ENCODE results near the gene PIK3C2B. TPM values are rescaled to one million over a fixed set of nuclear protein-coding genes. Genes with fewer than 3 reads are reported as not detected.
A peak's percentile ranks its signal among the peaks of the same experiment; 100 is the strongest.
"Not testable (repeated sequence)": the region's sequence is repeated elsewhere in the genome, so short reads cannot be mapped to it uniquely, and the experiment has no call there.

The PIK3C2B gene
- total RNA-seq, 5 donors from 2014 or later (not counting 1 experiment from before 2014, with no cell fraction given), result 33.4 to 44.1 (median 36.0) TPM

DNA sequence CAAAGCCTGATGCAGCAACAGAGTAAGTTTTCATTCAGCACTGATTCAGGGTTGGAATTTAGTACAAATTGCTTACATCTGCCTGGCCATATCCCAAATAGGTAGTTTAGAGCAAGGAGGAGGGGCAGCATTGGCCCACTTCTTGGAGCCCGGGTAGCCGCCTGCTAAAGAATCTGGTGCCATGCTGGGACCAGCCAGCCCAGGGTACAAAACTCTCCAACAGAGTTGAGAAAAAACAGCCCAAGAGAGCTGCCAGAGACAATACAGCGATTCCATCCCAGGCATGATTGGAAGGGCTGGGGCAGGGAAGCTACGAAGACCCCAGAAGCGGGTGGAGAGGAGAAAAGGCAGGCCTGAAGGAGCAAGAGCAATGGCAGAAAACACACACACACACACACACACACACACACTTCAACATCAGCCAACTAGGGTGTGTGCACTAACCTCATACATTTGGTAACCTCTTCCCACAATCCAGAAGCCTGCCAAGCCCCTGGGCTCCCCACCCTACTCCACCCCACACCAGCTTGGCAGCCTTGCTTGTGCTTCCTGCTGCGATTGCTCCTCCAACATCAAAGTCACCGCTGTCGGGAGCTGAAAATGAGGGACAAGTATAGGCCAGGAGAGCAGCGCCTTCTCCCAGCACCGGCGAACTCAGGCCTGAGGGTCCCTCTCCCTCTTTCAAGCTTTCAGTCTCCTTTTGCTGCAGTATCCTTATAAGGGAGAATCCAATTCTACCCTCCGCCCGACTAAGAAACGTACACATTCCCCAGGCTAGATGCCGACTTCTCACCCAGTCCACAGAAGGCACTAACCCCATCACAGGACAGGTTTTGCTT, 1.2 kb downstream of the PIK3C2B start:
- H3K27me3 Mint-ChIP-seq, result no peaks in the 10 kb centered on the region
- H3K9me3 Mint-ChIP-seq, result no peaks in the 10 kb centered on the region
- CTCF ChIA-PET, result interaction anchor here (0.6 to 3.0 kb wide), 19 partner anchors 8 to 79 kb away, joined by 3 to 23 read pairs (median 4); no protein-coding TSS in a partner anchor
- DNase-seq (peak in 5 of 35 experiments; percentile 6 to 23 (median 13)), ATAC-seq (replicated peaks in 1 of 4) (peak in 1 of 4 experiments; percentile 2)
- Histone ChIP-seq H3K9me3 (no peaks in the 10 kb centered on the region), H3K4me3 (ENCODE audit: control insufficient read depth in 1 of 2, extremely low read depth in 1 of 2, low read length in 1 of 2) (peak overlapping the region; percentile 78 to 92), H3K27me3 (replicated peaks in 1 of 2; ENCODE audit: control insufficient read depth in 2 of 2, extremely low read depth in 1 of 2, insufficient read depth in 2 of 2, low read length in 1 of 2) (no peaks in the 10 kb centered on the region), H3K4me1 (ENCODE audit: control insufficient read depth in 1 of 2, extremely low read depth in 1 of 2, insufficient read depth in 2 of 2, low read length in 2 of 2) (peaks cover 31 to 37% of the 10 kb centered on the region in 2 experiments), H3K27ac (ENCODE audit: low read length) (peak overlapping the region; percentile 74), H3K36me3 (ENCODE audit: control insufficient read depth in 2 of 2, extremely low read depth in 1 of 2, insufficient read depth in 1 of 2, low read length in 1 of 2) (peaks cover 0 to 10% of the 10 kb centered on the region in 2 donors)
- POLR2A ChIA-PET, result interaction anchor here (0.5 to 2.0 kb wide), 5 partner anchors 10 to 95 kb away, joined by 3 to 5 read pairs (median 4); partner anchors contain the start of gene MDM4 (in 1 of the 2)
- 34% methylated on average over 8 of the region's 15 CpGs for WGBS (ENCODE audit: insufficient coverage)
- H3K36me3 Mint-ChIP-seq, result peaks cover 16% of the 10 kb centered on the region
- peak overlapping the region; percentile 94 to 96 for H3K27ac Mint-ChIP-seq
- peaks cover 56 to 75% (median 72%) of the 10 kb centered on the region in 3 donors for H3K4me1 Mint-ChIP-seq
- peak overlapping the region; percentile 89 to 95 (median 91) for H3K4me3 Mint-ChIP-seq

DNA sequence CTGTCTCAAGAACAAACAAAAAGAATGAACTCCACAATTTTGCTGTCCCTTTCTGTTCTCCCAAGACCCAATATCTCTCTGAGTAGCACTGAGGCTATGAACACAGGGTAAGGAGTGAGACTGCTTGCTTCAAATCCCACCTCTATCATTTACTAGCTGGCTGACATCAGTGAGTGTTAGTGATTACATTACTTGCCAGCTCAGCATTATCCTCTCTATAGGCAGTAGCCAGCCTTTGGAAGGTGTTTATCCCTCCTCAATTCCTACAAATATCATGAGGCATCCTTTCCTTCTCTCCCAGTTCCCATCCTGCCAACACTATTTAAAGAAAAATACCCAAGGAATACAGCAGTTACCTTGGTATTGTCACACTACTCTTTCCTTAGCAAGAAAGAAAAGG, 3.0 kb downstream of the PIK3C2B start:
- Mint-ChIP-seq H3K4me3 (peak overlapping the region in 2 of 3 donors; percentile 89 to 95), H3K4me1 (peaks cover 65 to 71% (median 66%) of the 10 kb centered on the region in 3 donors), H3K27me3 (no peaks in the 10 kb centered on the region), H3K27ac (peak overlapping the region; percentile 94 to 96), H3K9me3 (no peaks in the 10 kb centered on the region), H3K36me3 (peaks cover 20% of the 10 kb centered on the region)
- CTCF ChIA-PET, result interaction anchor here (1.2 to 1.3 kb wide), 3 partner anchors 12 to 61 kb away, joined by 3 to 5 read pairs (median 4); no protein-coding TSS in a partner anchor
- Histone ChIP-seq H3K4me1 (ENCODE audit: control insufficient read depth in 1 of 2, extremely low read depth in 1 of 2, insufficient read depth in 2 of 2, low read length in 2 of 2) (peaks cover 30 to 35% of the 10 kb centered on the region in 2 experiments), H3K36me3 (ENCODE audit: control insufficient read depth in 2 of 2, extremely low read depth in 1 of 2, insufficient read depth in 1 of 2, low read length in 1 of 2) (peaks cover 0 to 10% of the 10 kb centered on the region in 2 donors), H3K27me3 (replicated peaks in 1 of 2; ENCODE audit: control insufficient read depth in 2 of 2, extremely low read depth in 1 of 2, insufficient read depth in 2 of 2, low read length in 1 of 2) (no peaks in the 10 kb centered on the region), H3K9me3 (no peaks in the 10 kb centered on the region), H3K27ac (ENCODE audit: low read length) (no peak overlapping the region), H3K4me3 (ENCODE audit: control insufficient read depth in 1 of 2, extremely low read depth in 1 of 2, low read length in 1 of 2) (no peak overlapping the region)
- DNase-seq (no peak), ATAC-seq (replicated peaks in 1 of 4) (no peak)
- POLR2A ChIA-PET, result interaction anchor here in 1 of 2 donors (0.6 kb wide), 1 partner anchor 735 kb away, joined by 3 read pairs; no protein-coding TSS in a partner anchor

GRCh38 chr1:204487256-204487615, 7.4 kb downstream of the PIK3C2B start:
- CTCF ChIA-PET, result interaction anchor here (0.5 to 1.5 kb wide), 4 partner anchors 18 to 56 kb away, joined by 3 to 4 read pairs (median 4); no protein-coding TSS in a partner anchor
- H3K36me3 ChIP-seq (ENCODE audit: control insufficient read depth in 2 of 2, extremely low read depth in 1 of 2, insufficient read depth in 1 of 2, low read length in 1 of 2), result peaks cover 0 to 10% of the 10 kb centered on the region in 2 donors
- ATAC-seq (replicated peaks in 1 of 4) (no peak), DNase-seq (no peak)
- no peaks in the 10 kb centered on the region for H3K27me3 ChIP-seq (replicated peaks in 1 of 2; ENCODE audit: control insufficient read depth in 2 of 2, extremely low read depth in 1 of 2, insufficient read depth in 2 of 2, low read length in 1 of 2)
- no peak overlapping the region for H3K27ac ChIP-seq (ENCODE audit: low read length)
- Mint-ChIP-seq H3K4me3 (no peak overlapping the region), H3K36me3 (peaks cover 26% of the 10 kb centered on the region), H3K27me3 (no peaks in the 10 kb centered on the region), H3K27ac (no peak overlapping the region), H3K9me3 (no peaks in the 10 kb centered on the region), H3K4me1 (peaks cover 49 to 65% (median 55%) of the 10 kb centered on the region in 3 donors)
- POLR2A ChIA-PET, result no interaction called here
- peaks cover 4 to 14% of the 10 kb centered on the region in 2 experiments for H3K4me1 ChIP-seq (ENCODE audit: control insufficient read depth in 1 of 2, extremely low read depth in 1 of 2, insufficient read depth in 2 of 2, low read length in 2 of 2)
- no CpG with 5 or more reads among the region's 5 CpGs for WGBS (ENCODE audit: insufficient coverage)
- H3K4me3 ChIP-seq (ENCODE audit: control insufficient read depth in 1 of 2, extremely low read depth in 1 of 2, low read length in 1 of 2), result no peak overlapping the region
- no peaks in the 10 kb centered on the region for H3K9me3 ChIP-seq

- DNase-seq; H3K4me1 ChIP-seq (ENCODE audit: control insufficient read depth in 1 of 2, extremely low read depth in 1 of 2, insufficient read depth in 2 of 2, low read length in 2 of 2); H3K27ac Mint-ChIP-seq; H3K4me3 Mint-ChIP-seq; H3K27me3 Mint-ChIP-seq; H3K9me3 Mint-ChIP-seq; H3K9me3 ChIP-seq; H3K4me3 ChIP-seq (ENCODE audit: control insufficient read depth in 1 of 2, extremely low read depth in 1 of 2, low read length in 1 of 2); H3K27ac ChIP-seq (ENCODE audit: low read length); POLR2A ChIA-PET; ATAC-seq (replicated peaks in 1 of 4); H3K27me3 ChIP-seq (replicated peaks in 1 of 2; ENCODE audit: control insufficient read depth in 2 of 2, extremely low read depth in 1 of 2, insufficient read depth in 2 of 2, low read length in 1 of 2): not testable (repeated sequence)
- peaks cover 26% of the 10 kb centered on the region for H3K36me3 Mint-ChIP-seq
- H3K36me3 ChIP-seq (ENCODE audit: control insufficient read depth in 2 of 2, extremely low read depth in 1 of 2, insufficient read depth in 1 of 2, low read length in 1 of 2), result peaks cover 0 to 10% of the 10 kb centered on the region in 2 donors
- WGBS (ENCODE audit: insufficient coverage), result no CpG with 5 or more reads among the region's 9 CpGs
- H3K4me1 Mint-ChIP-seq, result peaks cover 46 to 64% (median 55%) of the 10 kb centered on the region in 3 donors
- CTCF ChIA-PET, result interaction anchor here (0.5 to 1.0 kb wide), 2 partner anchors 8 to 19 kb away, joined by 3 to 4 read pairs; no protein-coding TSS in a partner anchor
Measured at GRCh38 chr1:204486513-204487255, 7.9 kb downstream of the PIK3C2B start.

GRCh38 chr1:204483791-204484190, 10.8 kb downstream of the PIK3C2B start:
- Histone ChIP-seq H3K27ac (ENCODE audit: low read length) (no peak overlapping the region), H3K27me3 (replicated peaks in 1 of 2; ENCODE audit: control insufficient read depth in 2 of 2, extremely low read depth in 1 of 2, insufficient read depth in 2 of 2, low read length in 1 of 2) (no peaks in the 10 kb centered on the region), H3K4me3 (ENCODE audit: control insufficient read depth in 1 of 2, extremely low read depth in 1 of 2, low read length in 1 of 2) (no peak overlapping the region), H3K4me1 (ENCODE audit: control insufficient read depth in 1 of 2, extremely low read depth in 1 of 2, insufficient read depth in 2 of 2, low read length in 2 of 2) (peaks cover 19 to 36% of the 10 kb centered on the region in 2 experiments), H3K36me3 (ENCODE audit: control insufficient read depth in 2 of 2, extremely low read depth in 1 of 2, insufficient read depth in 1 of 2, low read length in 1 of 2) (peaks cover 0 to 2% of the 10 kb centered on the region in 2 donors), H3K9me3 (no peaks in the 10 kb centered on the region)
- Mint-ChIP-seq H3K4me3 (no peak overlapping the region), H3K4me1 (peaks cover 58 to 71% (median 65%) of the 10 kb centered on the region in 3 donors), H3K36me3 (peaks cover 22% of the 10 kb centered on the region), H3K9me3 (no peaks in the 10 kb centered on the region), H3K27ac (no peak overlapping the region), H3K27me3 (no peaks in the 10 kb centered on the region)
- no peak for ATAC-seq (replicated peaks in 1 of 4)
- ChIA-PET POLR2A (no interaction called here), CTCF (no interaction called here)
- WGBS (ENCODE audit: insufficient coverage), result 95% methylated on average over 6 of the region's 7 CpGs
- DNase-seq, result no peak

- 68% methylated on average over 8 of the region's 8 CpGs for WGBS (ENCODE audit: insufficient coverage)
- DNase-seq (no peak), ATAC-seq (replicated peaks in 1 of 4) (peak in 3 of 4 experiments; percentile 23 to 47 (median 29))
- Histone ChIP-seq H3K4me1 (ENCODE audit: control insufficient read depth in 1 of 2, extremely low read depth in 1 of 2, insufficient read depth in 2 of 2, low read length in 2 of 2) (peaks cover 23 to 60% of the 10 kb centered on the region in 2 experiments), H3K9me3 (no peaks in the 10 kb centered on the region), H3K27ac (ENCODE audit: low read length) (no peak overlapping the region), H3K36me3 (ENCODE audit: control insufficient read depth in 2 of 2, extremely low read depth in 1 of 2, insufficient read depth in 1 of 2, low read length in 1 of 2) (peaks cover 0 to 4% of the 10 kb centered on the region in 2 donors), H3K4me3 (ENCODE audit: control insufficient read depth in 1 of 2, extremely low read depth in 1 of 2, low read length in 1 of 2) (no peak overlapping the region), H3K27me3 (replicated peaks in 1 of 2; ENCODE audit: control insufficient read depth in 2 of 2, extremely low read depth in 1 of 2, insufficient read depth in 2 of 2, low read length in 1 of 2) (no peaks in the 10 kb centered on the region)
- POLR2A ChIA-PET, result interaction anchor here (0.6 kb wide), 2 partner anchors 81 to 1242 kb away, joined by 3 to 4 read pairs; no protein-coding TSS in a partner anchor
- CTCF ChIA-PET, result interaction anchor here in 1 of 2 donors (1.1 kb wide), 1 partner anchor 30 kb away, joined by 4 read pairs; no protein-coding TSS in a partner anchor
- Mint-ChIP-seq H3K4me3 (peak overlapping the region in 1 of 3 donors; percentile 66), H3K27me3 (no peaks in the 10 kb centered on the region), H3K36me3 (peaks cover 26% of the 10 kb centered on the region), H3K4me1 (peaks cover 72 to 84% (median 84%) of the 10 kb centered on the region in 3 donors), H3K9me3 (no peaks in the 10 kb centered on the region), H3K27ac (no peak overlapping the region)
Measured at GRCh38 chr1:204480515-204480914, 14.1 kb downstream of the PIK3C2B start.
